GM19193 (cell line): Measurements from ENCODE around the gene RNF43.

ENCODE experiments used
- POLR2A ChIP-seq: IDR thresholded peaks from 4 replicates; pipeline ENCODE4 v1.6.1; 2011; ENCODE audit not compliant: insufficient read depth, insufficient read length; ENCODE audit errors: extremely low read depth

Gene RNF43

DNA sequence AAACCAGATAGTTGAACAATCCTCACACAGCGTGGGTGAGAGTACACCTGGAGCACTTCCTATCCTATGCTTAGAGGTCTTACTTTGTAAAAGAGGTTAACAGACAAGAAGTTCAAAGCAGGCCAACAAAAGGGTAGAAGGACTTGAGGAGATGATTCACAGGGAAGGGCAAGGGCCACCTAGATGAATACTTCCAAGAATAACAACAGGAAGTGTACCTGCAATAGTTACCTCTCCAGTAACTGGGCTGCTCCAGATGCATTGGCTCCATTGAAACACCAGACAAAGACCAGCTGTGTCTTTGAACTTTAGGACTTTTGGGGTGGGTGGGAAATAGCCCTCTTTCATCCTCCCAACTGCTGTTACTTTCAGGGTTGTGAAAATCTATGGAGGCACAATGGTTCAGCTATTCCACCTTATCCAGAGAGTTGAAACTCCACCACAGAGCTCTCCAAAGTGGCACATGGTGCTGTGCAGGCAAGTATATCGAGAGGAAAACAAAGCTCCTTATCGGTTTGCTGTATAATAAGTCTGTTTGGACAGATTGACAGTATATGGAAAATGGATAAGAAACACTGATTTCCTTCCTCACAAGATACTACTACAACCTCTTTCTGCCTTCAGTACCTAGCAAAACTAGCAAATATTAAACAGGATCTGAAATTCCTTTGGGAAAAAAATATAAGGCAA is 22.7 kb downstream of the RNF43 start:
- no peak for TF ChIP-seq POLR2A

GRCh38 chr17:58391302-58391984 is 25.9 kb downstream of the RNF43 start:
- TF ChIP-seq POLR2A: no peak

DNA sequence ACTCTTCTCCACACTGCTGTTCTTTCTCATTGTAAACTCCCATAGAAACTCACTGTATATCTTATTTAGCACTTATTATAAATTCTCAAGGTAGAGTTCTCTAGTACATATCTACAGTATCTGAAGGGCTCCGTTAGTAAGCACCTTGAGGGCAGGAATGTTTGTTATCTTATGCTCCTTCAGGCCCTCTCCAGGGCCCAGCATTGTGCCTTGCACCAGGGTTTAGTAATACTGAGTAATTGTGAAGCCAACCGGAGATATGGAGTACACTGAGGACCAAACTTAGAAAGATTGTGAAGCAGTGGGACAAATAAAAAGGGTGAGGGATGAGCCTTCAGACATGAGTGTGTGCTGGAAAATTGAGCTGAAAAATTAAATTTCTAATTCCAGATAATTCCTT is 26.4 kb downstream of the RNF43 start:
- no peak for TF ChIP-seq POLR2A

DNA sequence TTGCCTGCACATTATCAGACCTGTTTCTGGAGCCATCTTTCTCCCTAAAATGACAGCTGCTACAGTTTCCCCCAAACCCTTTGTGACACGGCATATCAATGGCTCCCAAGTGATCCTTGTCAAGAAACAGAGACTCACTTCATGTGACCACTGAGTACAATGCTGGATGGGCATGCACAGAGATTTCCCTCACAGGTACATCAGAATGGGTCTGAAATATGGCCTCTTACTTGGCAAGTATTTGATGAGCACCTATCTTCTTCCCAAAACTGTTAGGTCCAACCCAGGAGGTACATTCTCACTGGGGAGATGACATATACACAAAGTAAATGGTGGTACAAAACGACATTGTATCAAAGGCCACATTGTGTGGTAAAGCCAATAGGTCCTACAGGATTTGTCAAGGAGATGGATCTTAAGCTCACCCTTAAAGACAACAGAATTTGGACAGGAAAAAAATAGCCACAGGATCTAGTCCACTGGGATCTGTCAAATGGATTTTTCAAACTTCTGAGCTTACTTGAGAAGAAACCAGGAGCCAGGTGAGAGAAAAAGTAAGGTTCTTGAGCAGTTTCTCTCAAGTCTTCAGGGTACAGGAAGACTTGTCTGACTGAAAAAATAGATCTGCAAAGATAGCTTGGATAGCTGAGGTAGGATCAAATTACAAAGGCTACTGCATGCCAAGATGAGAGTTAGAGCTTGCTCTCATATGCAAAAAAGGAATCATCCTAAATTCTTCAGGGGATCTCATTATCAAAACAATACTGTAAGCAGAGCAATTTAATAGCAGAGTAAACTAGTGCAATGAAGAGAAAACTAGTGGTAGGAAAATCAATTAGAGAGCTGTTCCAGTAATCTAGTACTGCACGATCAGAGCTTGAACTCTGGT is 28.8 kb downstream of the RNF43 start:
- no peak for TF ChIP-seq POLR2A

DNA sequence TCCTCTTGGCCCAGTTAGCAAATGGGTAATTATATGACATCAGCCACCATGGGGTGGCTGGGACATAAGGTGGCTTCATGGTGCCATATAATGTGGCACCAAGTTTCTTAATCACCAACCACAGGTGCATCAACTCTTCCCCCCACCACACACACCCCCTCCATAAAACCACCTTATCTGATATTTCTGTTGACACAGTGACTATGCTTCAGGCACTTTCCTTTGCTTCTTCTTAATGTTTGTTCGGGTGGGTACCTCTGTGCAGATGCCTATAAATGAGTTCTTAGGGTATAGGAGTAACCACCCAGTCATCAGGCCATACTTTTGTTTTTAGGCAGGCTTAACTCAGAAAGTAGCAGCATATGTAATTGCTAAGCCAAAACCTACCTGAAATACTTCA is 29.5 kb downstream of the RNF43 start:
- no peak for TF ChIP-seq POLR2A

- no peak for TF ChIP-seq POLR2A
Measured at GRCh38 chr17:58386708-58387107, 30.6 kb downstream of the RNF43 start.

- TF ChIP-seq POLR2A: no peak
Measured at GRCh38 chr17:58385359-58385899, 31.9 kb downstream of the RNF43 start.

DNA sequence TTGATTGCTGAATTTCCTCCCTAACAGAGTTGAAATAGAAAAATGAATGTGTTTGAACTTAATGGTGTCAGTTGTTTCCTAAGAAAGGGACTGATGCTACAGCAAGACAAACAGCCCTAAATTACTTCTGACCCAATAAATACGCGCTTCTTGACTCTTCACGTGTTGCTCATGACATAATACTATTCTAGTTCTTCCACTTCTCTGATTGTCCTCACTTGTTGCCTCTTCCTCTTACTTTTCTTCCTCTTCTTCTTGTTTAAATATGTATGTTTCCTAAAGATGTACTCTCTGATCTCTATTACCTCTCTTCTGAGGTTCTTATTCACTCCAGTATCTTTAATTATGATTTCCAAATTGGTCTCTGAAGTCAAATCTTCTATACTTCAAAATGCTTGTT is 32.4 kb downstream of the RNF43 start:
- TF ChIP-seq POLR2A: no peak

GRCh38 chr17:58383892-58384462 is 33.4 kb downstream of the RNF43 start:
- TF ChIP-seq POLR2A: no peak

GRCh38 chr17:58382872-58383242 is 34.5 kb downstream of the RNF43 start:
- TF ChIP-seq POLR2A: no peak

DNA sequence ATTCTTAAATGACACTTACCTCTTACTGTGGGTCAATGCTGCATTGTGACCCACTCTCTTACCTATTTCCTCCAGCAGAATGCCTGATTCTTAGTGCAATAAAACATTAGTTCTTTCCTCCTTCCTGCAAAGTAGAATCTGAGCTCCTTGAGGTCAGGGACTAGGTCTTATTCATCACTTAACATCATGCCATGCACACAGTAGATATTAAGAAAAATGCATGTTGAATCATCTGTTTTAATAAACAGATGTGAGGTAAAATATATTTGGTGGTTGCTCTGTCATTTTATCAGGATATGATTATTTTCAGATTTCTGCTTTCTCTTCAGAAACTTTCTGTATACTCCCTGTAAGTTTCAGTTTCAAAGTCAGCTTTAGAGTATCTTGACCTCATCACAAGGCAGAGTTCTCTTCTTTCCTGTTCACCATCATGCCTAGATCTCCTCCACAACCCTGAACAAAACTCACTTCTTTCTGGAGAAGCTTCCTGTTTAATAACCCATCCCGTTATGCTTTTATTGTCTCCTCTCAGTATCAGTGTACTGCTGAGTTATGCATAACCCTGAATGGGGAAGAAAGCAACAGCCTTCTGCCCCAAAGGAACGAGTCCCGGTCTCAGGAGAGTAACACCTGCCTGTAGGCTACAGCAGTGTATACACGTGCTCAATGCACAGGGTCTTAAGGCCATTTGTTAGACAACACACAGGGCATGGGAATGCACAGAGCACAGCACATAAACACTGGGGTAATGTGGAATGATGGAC is 35.0 kb downstream of the RNF43 start:
- TF ChIP-seq POLR2A: no peak

DNA sequence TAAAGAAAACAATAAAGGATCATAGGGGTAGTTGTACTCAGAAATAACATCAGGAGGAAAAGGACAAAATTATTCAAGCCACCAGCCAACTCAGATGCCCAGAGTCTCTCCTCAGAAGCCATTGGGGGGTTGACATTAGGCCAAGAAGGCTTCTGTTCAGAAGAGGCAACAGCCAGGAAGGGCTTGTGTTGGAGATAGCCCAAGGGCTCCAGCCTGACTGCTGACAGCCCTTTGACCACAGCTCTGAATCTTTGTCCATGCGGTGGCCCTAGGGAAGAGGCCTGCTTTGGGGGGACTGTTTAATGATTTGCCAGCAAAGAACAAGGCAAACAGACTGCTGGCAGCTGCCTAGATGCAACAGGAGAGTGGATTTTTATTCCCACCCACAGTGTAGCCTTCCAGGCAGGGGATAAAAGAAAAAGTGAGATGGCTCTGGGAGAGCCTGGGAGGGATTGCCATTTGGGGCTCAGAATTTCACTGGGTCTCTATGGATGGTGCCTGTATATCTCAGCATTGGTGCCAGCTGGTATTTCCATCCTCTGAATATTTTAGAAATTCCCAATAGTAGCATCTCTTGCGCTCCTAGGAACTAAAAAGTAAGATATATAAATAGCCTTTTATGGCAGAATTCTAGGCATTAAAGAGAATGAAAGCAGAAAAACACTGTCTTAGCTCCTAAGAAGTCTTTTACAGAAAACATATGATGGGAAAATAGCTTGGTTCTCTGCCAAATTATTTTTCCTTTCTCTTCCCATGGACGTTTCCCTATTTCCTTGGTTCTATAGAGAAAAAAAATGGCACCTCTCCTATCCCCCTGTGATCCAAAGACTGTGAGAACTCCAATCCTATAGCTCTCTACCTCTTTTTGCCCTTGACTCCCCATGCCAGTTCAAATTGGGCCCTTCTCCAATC is 36.0 kb downstream of the RNF43 start:
- no peak for TF ChIP-seq POLR2A
